ENCODE results near the gene PTPRH.

PTPRH gene

GRCh38 chr19:55189403-55189835, 19.9 kb downstream of the PTPRH start:
- no peak for TF ChIP-seq GATA2 (IDR thresholded peaks at IDR 0.05; ENCODE audit: low read depth, low read length)
- no peak for TF ChIP-seq GATA3 (IDR thresholded peaks at IDR 0.05; ENCODE audit: low read depth, low read length)

- TF ChIP-seq GATA3 (IDR thresholded peaks at IDR 0.05; ENCODE audit: low read depth, low read length) (no peak), GATA2 (IDR thresholded peaks at IDR 0.05; ENCODE audit: low read depth, low read length) (no peak)
Observed at GRCh38 chr19:55188625-55189024, 20.7 kb downstream of the PTPRH start.

GRCh38 chr19:55186080-55186479, 23.2 kb downstream of the PTPRH start:
- TF ChIP-seq GATA2 (IDR thresholded peaks at IDR 0.05; ENCODE audit: low read depth, low read length), result no peak
- no peak for TF ChIP-seq GATA3 (IDR thresholded peaks at IDR 0.05; ENCODE audit: low read depth, low read length)

- TF ChIP-seq GATA2 (IDR thresholded peaks at IDR 0.05; ENCODE audit: low read depth, low read length) (no peak), GATA3 (IDR thresholded peaks at IDR 0.05; ENCODE audit: low read depth, low read length) (no peak)
Observed at GRCh38 chr19:55181740-55182139, 27.6 kb downstream of the PTPRH start.

- TF ChIP-seq GATA3 (IDR thresholded peaks at IDR 0.05; ENCODE audit: low read depth, low read length) (no peak), GATA2 (IDR thresholded peaks at IDR 0.05; ENCODE audit: low read depth, low read length) (peak; percentile 85)
Observed at GRCh38 chr19:55179606-55180484, 29.5 kb downstream of the PTPRH start, which contains the start of gene SYT5. SYT5 (minus strand) TSS chr19:55180289; CDS start chr19:55179041, 1,248 bp downstream.

GRCh38 chr19:55178781-55179599, 30.3 kb downstream of the PTPRH start:
- no peak for TF ChIP-seq GATA3 (IDR thresholded peaks at IDR 0.05; ENCODE audit: low read depth, low read length)
- peak; percentile 46; the same call in 1 of the 2 replicates for TF ChIP-seq GATA2 (IDR thresholded peaks at IDR 0.05; ENCODE audit: low read depth, low read length)

GRCh38 chr19:55176076-55176475, 33.2 kb downstream of the PTPRH start:
- TF ChIP-seq GATA2 (IDR thresholded peaks at IDR 0.05; ENCODE audit: low read depth, low read length) (no peak), GATA3 (IDR thresholded peaks at IDR 0.05; ENCODE audit: low read depth, low read length) (no peak)

GRCh38 chr19:55175117-55175867, 34.0 kb downstream of the PTPRH start:
- no peak for TF ChIP-seq GATA2 (IDR thresholded peaks at IDR 0.05; ENCODE audit: low read depth, low read length)
- TF ChIP-seq GATA3 (IDR thresholded peaks at IDR 0.05; ENCODE audit: low read depth, low read length), result no peak

GRCh38 chr19:55174425-55175116, 34.7 kb downstream of the PTPRH start:
- TF ChIP-seq GATA3 (IDR thresholded peaks at IDR 0.05; ENCODE audit: low read depth, low read length) (no peak), GATA2 (IDR thresholded peaks at IDR 0.05; ENCODE audit: low read depth, low read length) (no peak)

GRCh38 chr19:55173714-55174409, 35.4 kb downstream of the PTPRH start:
- TF ChIP-seq GATA3 (IDR thresholded peaks at IDR 0.05; ENCODE audit: low read depth, low read length), result no peak
- no peak for TF ChIP-seq GATA2 (IDR thresholded peaks at IDR 0.05; ENCODE audit: low read depth, low read length)

GRCh38 chr19:55173186-55173713, 36.1 kb downstream of the PTPRH start:
- TF ChIP-seq GATA3 (IDR thresholded peaks at IDR 0.05; ENCODE audit: low read depth, low read length), result no peak
- no peak for TF ChIP-seq GATA2 (IDR thresholded peaks at IDR 0.05; ENCODE audit: low read depth, low read length)

GRCh38 chr19:55172741-55173140, 36.6 kb downstream of the PTPRH start:
- no peak for TF ChIP-seq GATA2 (IDR thresholded peaks at IDR 0.05; ENCODE audit: low read depth, low read length)
- TF ChIP-seq GATA3 (IDR thresholded peaks at IDR 0.05; ENCODE audit: low read depth, low read length), result no peak

Measured in SH-SY5Y (cell line).